ENCODE results near the gene HDDC2. TPM values are rescaled to one million over a fixed set of nuclear protein-coding genes. Genes with fewer than 3 reads are reported as not detected.

The HDDC2 gene
- total RNA-seq, 2 experiments from 2014 or later = 19.4 to 21.6 TPM

DNA sequence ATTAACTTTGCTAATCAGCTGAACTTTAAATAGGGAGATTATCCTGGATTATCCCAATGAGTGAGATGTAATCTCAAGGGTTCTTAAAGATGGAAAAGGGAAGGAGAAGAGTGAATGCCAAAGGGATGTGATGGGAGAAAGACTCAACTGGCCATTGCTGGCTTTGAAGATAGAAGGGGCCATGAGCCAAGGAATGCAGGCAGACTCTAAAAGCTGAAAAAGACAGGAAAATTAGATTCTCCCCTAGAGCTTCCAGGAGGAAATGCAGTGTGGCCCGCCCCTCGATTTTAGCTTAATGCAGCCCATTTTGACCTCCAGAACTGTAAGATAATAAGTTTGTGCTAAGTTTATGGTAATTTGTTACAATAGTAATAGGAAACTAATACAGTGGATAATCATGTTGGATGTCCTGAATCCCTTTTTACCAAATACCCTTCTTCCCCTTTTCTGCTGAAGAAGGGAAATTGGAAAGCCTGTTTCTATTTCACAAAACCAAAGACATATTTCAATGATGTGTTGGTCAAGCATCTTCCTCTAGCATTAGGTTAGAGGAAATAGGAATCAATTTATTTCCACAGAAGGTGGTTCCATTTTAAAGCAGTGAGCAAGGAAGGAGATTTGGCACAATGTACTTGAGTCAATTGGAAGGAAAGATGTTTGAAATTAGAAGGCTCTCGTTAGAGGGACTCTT is 3.3 kb upstream of the HDDC2 start:
- Histone ChIP-seq H3K9me3 (ENCODE audit: control insufficient read depth in 1 of 2, insufficient read depth in 1 of 2, low read length in 2 of 2) (no peaks in the 10 kb centered on the region), H3K4me1 (ENCODE audit: insufficient read depth, low read length) (peaks cover 21% of the 10 kb centered on the region), H3K36me3 (ENCODE audit: insufficient read depth, low read length) (no peaks in the 10 kb centered on the region), H3K4me3 (ENCODE audit: low read length) (no peak overlapping the region), H3K27me3 (ENCODE audit: control insufficient read depth in 1 of 2, insufficient read depth in 2 of 2, low read length in 2 of 2) (no peaks in the 10 kb centered on the region), H3K27ac (ENCODE audit: low read depth in 1 of 2, low read length in 2 of 2) (no peak overlapping the region)
- Mint-ChIP-seq H3K36me3 (ENCODE audit: low read depth) (peaks cover 12% of the 10 kb centered on the region), H3K27ac (no peak overlapping the region), H3K4me3 (no peak overlapping the region), H3K9me3 (no peaks in the 10 kb centered on the region), H3K27me3 (peaks cover 16% of the 10 kb centered on the region), H3K4me1 (ENCODE audit: low read depth) (peaks cover 37% of the 10 kb centered on the region)
- DNase-seq = no peak
- TF ChIP-seq, protein P1, sequence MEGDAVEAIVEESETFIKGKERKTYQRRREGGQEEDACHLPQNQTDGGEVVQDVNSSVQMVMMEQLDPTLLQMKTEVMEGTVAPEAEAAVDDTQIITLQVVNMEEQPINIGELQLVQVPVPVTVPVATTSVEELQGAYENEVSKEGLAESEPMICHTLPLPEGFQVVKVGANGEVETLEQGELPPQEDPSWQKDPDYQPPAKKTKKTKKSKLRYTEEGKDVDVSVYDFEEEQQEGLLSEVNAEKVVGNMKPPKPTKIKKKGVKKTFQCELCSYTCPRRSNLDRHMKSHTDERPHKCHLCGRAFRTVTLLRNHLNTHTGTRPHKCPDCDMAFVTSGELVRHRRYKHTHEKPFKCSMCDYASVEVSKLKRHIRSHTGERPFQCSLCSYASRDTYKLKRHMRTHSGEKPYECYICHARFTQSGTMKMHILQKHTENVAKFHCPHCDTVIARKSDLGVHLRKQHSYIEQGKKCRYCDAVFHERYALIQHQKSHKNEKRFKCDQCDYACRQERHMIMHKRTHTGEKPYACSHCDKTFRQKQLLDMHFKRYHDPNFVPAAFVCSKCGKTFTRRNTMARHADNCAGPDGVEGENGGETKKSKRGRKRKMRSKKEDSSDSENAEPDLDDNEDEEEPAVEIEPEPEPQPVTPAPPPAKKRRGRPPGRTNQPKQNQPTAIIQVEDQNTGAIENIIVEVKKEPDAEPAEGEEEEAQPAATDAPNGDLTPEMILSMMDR (IDR thresholded peaks at IDR 0.05) = no peak
- ChIA-PET POLR2A (interaction anchor here (6.2 kb wide), 1 partner anchor 486 kb away, joined by 44 read pairs; the partner anchor contains the start of gene NCOA7), CTCF (no interaction called here)
- no peak for ATAC-seq (ENCODE audit: poor library complexity)
- intact Hi-C loops (cut with DNase I, micrococcal nuclease) = loop anchor here (5.0 kb wide), 2 partner anchors 682 to 1907 kb away; partner anchors contain the start of gene TRMT11 (in 1 of the 2)

DNA sequence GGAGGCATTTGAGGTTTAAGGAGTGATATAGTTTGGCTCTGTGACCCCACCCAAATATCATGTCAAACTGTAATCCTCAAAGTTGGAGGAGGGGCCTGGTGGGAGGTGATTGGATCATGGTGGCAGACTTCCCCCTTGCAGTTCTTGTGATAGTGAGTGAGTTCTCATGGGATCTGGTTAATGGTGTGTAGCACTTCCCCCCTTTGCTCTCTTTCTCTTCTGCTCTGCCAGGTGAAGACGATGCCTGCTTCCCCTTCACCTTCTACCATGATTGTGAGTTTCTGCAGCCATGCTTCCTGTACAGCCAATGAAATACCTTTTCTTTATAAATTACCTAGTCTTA is 1.7 kb upstream of the HDDC2 start:
- ChIA-PET CTCF (no interaction called here), POLR2A (interaction anchor here (1.5 to 6.2 kb wide), 2 partner anchors 487 to 683 kb away, joined by 5 to 44 read pairs; partner anchors contain the start of genes NCOA7 and TRMT11)
- intact Hi-C loops (cut with DNase I, micrococcal nuclease) = loop anchor here (5.0 kb wide), 2 partner anchors 684 to 1909 kb away; partner anchors contain the start of gene TRMT11 (in 1 of the 2)
- peak in 2 of 14 experiments; percentile 11 for DNase-seq
- Histone ChIP-seq H3K36me3 (ENCODE audit: insufficient read depth, low read length) (peaks cover 2% of the 10 kb centered on the region), H3K27me3 (ENCODE audit: control insufficient read depth in 1 of 2, insufficient read depth in 2 of 2, low read length in 2 of 2) (no peaks in the 10 kb centered on the region), H3K4me3 (ENCODE audit: low read length) (no peak overlapping the region), H3K27ac (ENCODE audit: low read depth in 1 of 2, low read length in 2 of 2) (peak overlapping the region in 1 of 2 donors; percentile 37), H3K4me1 (ENCODE audit: insufficient read depth, low read length) (peaks cover 32% of the 10 kb centered on the region), H3K9me3 (ENCODE audit: control insufficient read depth in 1 of 2, insufficient read depth in 1 of 2, low read length in 2 of 2) (no peaks in the 10 kb centered on the region)
- Mint-ChIP-seq H3K36me3 (ENCODE audit: low read depth) (peaks cover 28% of the 10 kb centered on the region), H3K27ac (peak overlapping the region; percentile 87), H3K27me3 (peaks cover 12% of the 10 kb centered on the region), H3K4me3 (peak overlapping the region; percentile 89), H3K9me3 (no peaks in the 10 kb centered on the region), H3K4me1 (ENCODE audit: low read depth) (peaks cover 49% of the 10 kb centered on the region)
- TF ChIP-seq, protein P1 (IDR thresholded peaks at IDR 0.05) = no peak
- ATAC-seq (ENCODE audit: poor library complexity) = no peak

DNA sequence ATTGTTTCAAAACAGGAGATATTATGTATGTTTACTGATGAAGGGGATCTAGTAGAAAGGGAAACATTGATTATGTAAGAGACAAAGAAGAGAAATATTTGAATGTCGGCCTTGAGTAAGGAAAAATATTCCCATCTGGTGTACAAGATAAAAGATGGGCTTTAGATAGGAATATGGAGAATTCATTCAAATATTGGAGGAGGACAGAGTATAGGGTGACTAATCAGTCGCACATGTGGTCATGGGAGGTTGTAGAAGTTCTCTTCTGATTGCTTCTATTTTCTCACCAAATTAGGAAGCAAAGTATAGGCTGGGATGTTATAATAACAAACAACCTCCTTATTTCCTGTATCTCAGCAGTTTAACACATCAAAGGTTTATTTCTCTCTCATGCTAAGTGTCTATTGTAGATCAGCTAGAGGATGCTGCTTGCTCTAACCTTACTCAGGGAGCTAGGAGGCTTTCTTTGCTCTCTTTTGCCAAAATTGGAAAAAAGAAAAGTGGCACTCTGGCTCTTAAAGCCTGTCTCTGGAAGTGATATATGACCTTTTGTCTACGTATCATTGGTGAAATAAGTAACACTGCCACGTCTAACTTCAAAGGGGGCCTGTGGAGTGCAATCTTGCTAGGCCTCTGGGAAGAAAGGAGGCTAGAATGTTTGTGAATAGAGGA is 1.2 kb upstream of the HDDC2 start:
- no peaks in the 10 kb centered on the region for H3K9me3 Mint-ChIP-seq
- CTCF ChIA-PET = no interaction called here
- TF ChIP-seq, protein P1 (IDR thresholded peaks at IDR 0.05) = no peak
- peak overlapping the region; percentile 89 for H3K4me3 Mint-ChIP-seq
- intact Hi-C loops (cut with DNase I, micrococcal nuclease) = loop anchor here (5.0 kb wide), 2 partner anchors 684 to 1909 kb away; partner anchors contain the start of gene TRMT11 (in 1 of the 2)
- H3K27ac Mint-ChIP-seq = peak overlapping the region; percentile 87
- DNase-seq (peak in 4 of 14 experiments; percentile 10 to 65 (median 58)), ATAC-seq (ENCODE audit: poor library complexity) (peak; percentile 89)
- Histone ChIP-seq H3K4me1 (ENCODE audit: insufficient read depth, low read length) (peaks cover 32% of the 10 kb centered on the region), H3K27ac (ENCODE audit: low read depth in 1 of 2, low read length in 2 of 2) (peak overlapping the region; percentile 66 to 70), H3K4me3 (ENCODE audit: low read length) (no peak overlapping the region), H3K9me3 (ENCODE audit: control insufficient read depth in 1 of 2, insufficient read depth in 1 of 2, low read length in 2 of 2) (no peaks in the 10 kb centered on the region), H3K36me3 (ENCODE audit: insufficient read depth, low read length) (peaks cover 6% of the 10 kb centered on the region), H3K27me3 (ENCODE audit: control insufficient read depth in 1 of 2, insufficient read depth in 2 of 2, low read length in 2 of 2) (no peaks in the 10 kb centered on the region)
- POLR2A ChIA-PET = interaction anchor here (1.5 to 6.2 kb wide), 3 partner anchors 488 to 684 kb away, joined by 5 to 44 read pairs (median 12); partner anchors contain the start of genes NCOA7 and TRMT11
- H3K4me1 Mint-ChIP-seq (ENCODE audit: low read depth) = peaks cover 54% of the 10 kb centered on the region
- H3K27me3 Mint-ChIP-seq = peaks cover 9% of the 10 kb centered on the region
- peaks cover 32% of the 10 kb centered on the region for H3K36me3 Mint-ChIP-seq (ENCODE audit: low read depth)

All from CD4-positive, alpha-beta T cell (primary cell).